ENCODE data around the gene ICOSLG.

GRCh38 chr21:44283948-44284347 lies 43.2 kb upstream of the ICOSLG start:
- TF ChIP-seq GLIS3 (CRISPR knock-in tag; IDR thresholded peaks at IDR 0.05): no peak
- TF ChIP-seq ZC3H10 (CRISPR knock-in tag; IDR thresholded peaks at IDR 0.05): no peak
- TF ChIP-seq CSRNP3 (CRISPR knock-in tag; IDR thresholded peaks at IDR 0.05): no peak
- no peak for TF ChIP-seq SNAI2 (CRISPR knock-in tag; IDR thresholded peaks at IDR 0.05)
- no peak for TF ChIP-seq ZFP30 (CRISPR knock-in tag; IDR thresholded peaks at IDR 0.05)
- TF ChIP-seq ARNTL (CRISPR knock-in tag; IDR thresholded peaks at IDR 0.05; ENCODE audit: borderline replicate concordance, low read depth): no peak
- TF ChIP-seq BACH2 (CRISPR knock-in tag; IDR thresholded peaks at IDR 0.05; ENCODE audit: borderline replicate concordance): no peak
